ENCODE results near the gene SIGLEC12. TPM values are rescaled to one million over a fixed set of nuclear protein-coding genes. Genes with fewer than 3 reads are reported as not detected.

The SIGLEC12 gene
- total and polyA plus RNA-seq, 8 donors, result 0.12 to 0.19 (median 0.14) TPM; not detected in 5

DNA sequence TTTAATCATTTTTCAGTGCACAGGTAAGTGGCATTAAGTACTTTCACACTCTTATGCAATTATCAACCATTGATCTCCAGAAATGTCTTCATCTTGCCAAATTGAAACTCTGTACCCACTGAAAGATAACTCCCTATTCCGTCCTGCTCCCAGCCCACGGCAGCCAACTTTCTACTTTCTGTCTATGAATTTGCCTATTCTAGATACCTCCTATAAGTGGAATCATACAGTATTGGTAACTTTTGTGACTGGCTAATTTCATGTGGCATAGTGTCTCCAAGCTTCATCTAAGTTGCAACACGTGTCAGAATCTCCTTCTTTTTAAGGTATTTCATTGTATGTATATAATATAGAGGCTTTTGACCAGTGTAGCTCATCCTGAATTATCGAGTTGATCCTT, 29.0 kb downstream of the SIGLEC12 start:
- DNase-seq (no peak), FAIRE-seq (no peak), ATAC-seq (no peak)
- TF ChIP-seq, protein P1, sequence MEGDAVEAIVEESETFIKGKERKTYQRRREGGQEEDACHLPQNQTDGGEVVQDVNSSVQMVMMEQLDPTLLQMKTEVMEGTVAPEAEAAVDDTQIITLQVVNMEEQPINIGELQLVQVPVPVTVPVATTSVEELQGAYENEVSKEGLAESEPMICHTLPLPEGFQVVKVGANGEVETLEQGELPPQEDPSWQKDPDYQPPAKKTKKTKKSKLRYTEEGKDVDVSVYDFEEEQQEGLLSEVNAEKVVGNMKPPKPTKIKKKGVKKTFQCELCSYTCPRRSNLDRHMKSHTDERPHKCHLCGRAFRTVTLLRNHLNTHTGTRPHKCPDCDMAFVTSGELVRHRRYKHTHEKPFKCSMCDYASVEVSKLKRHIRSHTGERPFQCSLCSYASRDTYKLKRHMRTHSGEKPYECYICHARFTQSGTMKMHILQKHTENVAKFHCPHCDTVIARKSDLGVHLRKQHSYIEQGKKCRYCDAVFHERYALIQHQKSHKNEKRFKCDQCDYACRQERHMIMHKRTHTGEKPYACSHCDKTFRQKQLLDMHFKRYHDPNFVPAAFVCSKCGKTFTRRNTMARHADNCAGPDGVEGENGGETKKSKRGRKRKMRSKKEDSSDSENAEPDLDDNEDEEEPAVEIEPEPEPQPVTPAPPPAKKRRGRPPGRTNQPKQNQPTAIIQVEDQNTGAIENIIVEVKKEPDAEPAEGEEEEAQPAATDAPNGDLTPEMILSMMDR (IDR thresholded peaks at IDR 0.05), result no peak
- intact Hi-C loops (cut with DNase I), result loop anchor here in 2 of 3 donors (10.0 kb wide), 1 partner anchor 182 kb away; no protein-coding TSS in a partner anchor
- Histone ChIP-seq H3K4me1 (no peaks in the 10 kb centered on the region), H3K27me3 (peaks cover 0 to 6% (median 0%) of the 10 kb centered on the region in 4 donors), H3K9me3 (no peaks in the 10 kb centered on the region), H3K27ac (no peak overlapping the region), H3K36me3 (no peaks in the 10 kb centered on the region), H3K4me3 (no peak overlapping the region)
- 5 to 6% methylated on average over 4 of the region's 4 CpGs for WGBS, 2 donors

DNA sequence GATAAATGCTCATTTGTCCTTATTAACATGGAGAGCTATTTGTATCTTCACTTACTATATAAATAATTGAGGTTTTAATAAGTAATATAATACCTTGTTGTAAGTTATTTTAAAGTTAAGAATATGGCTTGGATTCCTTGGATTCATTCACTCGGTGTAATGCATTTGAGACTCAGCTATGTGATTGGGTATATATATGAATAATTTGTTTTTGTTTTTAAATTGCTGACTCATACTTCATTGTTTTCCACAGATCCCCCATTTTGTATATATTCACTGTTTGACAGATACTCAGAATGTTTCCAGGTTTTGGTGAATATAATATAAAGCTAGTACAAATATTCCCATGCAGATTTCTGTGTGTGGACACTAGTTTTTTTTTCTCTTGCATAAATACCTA, 30.1 kb downstream of the SIGLEC12 start:
- 30 to 32% methylated on average over 1 of the region's 1 CpG for WGBS, 2 donors
- H3K4me1 ChIP-seq, result no peaks in the 10 kb centered on the region
- H3K4me3 ChIP-seq, result no peak overlapping the region
- DNase-seq (no peak), FAIRE-seq (no peak), ATAC-seq (no peak)
- peaks cover 0 to 6% (median 0%) of the 10 kb centered on the region in 4 donors for H3K27me3 ChIP-seq
- TF ChIP-seq, protein P1 (IDR thresholded peaks at IDR 0.05), result no peak
- intact Hi-C loops (cut with DNase I), result loop anchor here in 2 of 3 donors (10.0 kb wide), 1 partner anchor 183 kb away; no protein-coding TSS in a partner anchor
- no peaks in the 10 kb centered on the region for H3K36me3 ChIP-seq
- no peak overlapping the region for H3K27ac ChIP-seq
- no peaks in the 10 kb centered on the region for H3K9me3 ChIP-seq

DNA sequence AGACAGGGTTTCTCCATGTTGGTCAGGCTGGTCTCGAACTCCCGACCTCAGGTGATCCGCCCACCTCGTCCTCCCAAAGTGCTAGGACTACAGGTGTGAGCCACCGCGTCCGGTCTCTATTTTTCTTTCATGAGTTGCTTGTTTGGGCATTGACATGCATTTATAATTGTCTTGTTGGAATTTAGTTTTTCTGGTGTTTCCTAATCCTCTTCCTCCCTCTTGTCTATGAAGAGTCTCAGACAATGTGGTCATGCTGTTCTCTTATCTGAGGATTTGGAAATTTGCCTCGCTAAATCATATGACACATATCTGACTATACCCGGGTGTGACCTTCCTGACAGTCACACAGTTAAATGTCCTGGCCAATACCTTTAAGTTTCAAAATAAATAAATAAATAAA, 30.6 kb downstream of the SIGLEC12 start:
- DNase-seq, result no peak
- no peak for FAIRE-seq
- H3K36me3 ChIP-seq, result no peaks in the 10 kb centered on the region
- no peaks in the 10 kb centered on the region for H3K4me1 ChIP-seq
- H3K4me3 ChIP-seq, result no peak overlapping the region
- ATAC-seq, result no peak
- WGBS, 2 donors, result 52 to 62% methylated on average over 9 of the region's 9 CpGs
- H3K9me3 ChIP-seq, result no peaks in the 10 kb centered on the region
- H3K27ac ChIP-seq, result no peak overlapping the region
- TF ChIP-seq, protein P1 (IDR thresholded peaks at IDR 0.05), result no peak
- intact Hi-C loops (cut with DNase I), result loop anchor here in 2 of 3 donors (10.0 kb wide), 1 partner anchor 184 kb away; no protein-coding TSS in a partner anchor
- H3K27me3 ChIP-seq, result peaks cover 0 to 3% (median 0%) of the 10 kb centered on the region in 4 donors

DNA sequence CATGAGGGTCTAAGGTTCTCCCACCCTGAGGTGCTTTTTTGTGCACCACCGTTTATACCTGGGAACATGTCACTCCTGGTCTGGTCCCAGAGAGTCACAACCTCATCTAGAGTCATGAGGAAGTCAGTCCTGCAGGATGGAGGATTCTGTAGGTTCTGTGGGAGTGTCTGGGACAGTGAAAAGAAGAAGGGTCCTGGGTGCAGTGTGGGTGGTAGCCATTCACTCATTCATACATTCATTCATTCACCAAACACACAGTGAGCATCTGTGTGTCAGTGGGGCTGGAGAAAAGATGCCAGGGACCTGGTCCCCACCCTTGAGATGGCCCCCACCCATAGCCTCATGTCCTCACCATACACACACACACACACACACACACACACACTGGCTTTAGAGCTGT, 32.0 kb downstream of the SIGLEC12 start:
- TF ChIP-seq, protein P1 (IDR thresholded peaks at IDR 0.05), result no peak
- Histone ChIP-seq H3K27ac (no peak overlapping the region), H3K4me1 (no peaks in the 10 kb centered on the region), H3K36me3 (no peaks in the 10 kb centered on the region), H3K27me3 (peaks cover 0 to 11% (median 0%) of the 10 kb centered on the region in 4 donors), H3K4me3 (no peak overlapping the region), H3K9me3 (no peaks in the 10 kb centered on the region)
- no peak for FAIRE-seq
- no peak for DNase-seq
- ATAC-seq, result no peak
- WGBS, 2 donors, result 27 to 42% methylated on average over 1 of the region's 1 CpG
- intact Hi-C loops (cut with DNase I), result loop anchor here in 2 of 3 donors (10.0 kb wide), 1 partner anchor 185 kb away; no protein-coding TSS in a partner anchor

DNA sequence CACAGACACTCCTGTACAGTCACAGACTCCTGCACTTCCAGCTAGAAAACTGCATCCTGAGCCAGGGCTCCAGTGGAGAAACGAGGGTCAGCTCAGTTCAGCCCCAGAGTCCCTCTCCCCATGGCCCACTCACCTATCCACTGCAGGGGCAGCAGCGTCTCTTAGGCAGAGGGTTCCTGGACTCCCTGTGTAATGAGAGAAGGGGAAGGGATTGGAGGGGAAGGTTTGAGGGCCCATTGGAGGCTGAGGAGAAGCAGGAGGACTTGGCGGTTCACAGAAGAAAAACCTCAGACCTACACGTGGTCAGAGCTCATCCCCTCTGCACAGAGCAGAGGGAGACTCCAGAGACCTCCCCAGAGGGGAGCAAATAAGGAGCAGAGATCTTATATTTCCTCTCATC, 32.4 kb downstream of the SIGLEC12 start:
- no peaks in the 10 kb centered on the region for H3K4me1 ChIP-seq
- DNase-seq (no peak), FAIRE-seq (no peak), ATAC-seq (no peak)
- H3K4me3 ChIP-seq, result no peak overlapping the region
- intact Hi-C loops (cut with DNase I), result no loop called here
- H3K27ac ChIP-seq, result no peak overlapping the region
- 23 to 43% methylated on average over 4 of the region's 4 CpGs for WGBS, 2 donors
- H3K27me3 ChIP-seq, result peaks cover 0 to 11% (median 0%) of the 10 kb centered on the region in 4 donors
- TF ChIP-seq, protein P1 (IDR thresholded peaks at IDR 0.05), result no peak
- H3K36me3 ChIP-seq, result no peaks in the 10 kb centered on the region
- no peaks in the 10 kb centered on the region for H3K9me3 ChIP-seq

All from pancreas (tissue), 10 donors.